NCI-H1417 (cell line): ENCODE results near the gene LMCD1.

Experiments used
- DNase-seq, 3 experiments: peaks; one replicate each; lab custom pipeline; 2025; lab: John Stamatoyannopoulos, UW

The LMCD1 gene

DNA sequence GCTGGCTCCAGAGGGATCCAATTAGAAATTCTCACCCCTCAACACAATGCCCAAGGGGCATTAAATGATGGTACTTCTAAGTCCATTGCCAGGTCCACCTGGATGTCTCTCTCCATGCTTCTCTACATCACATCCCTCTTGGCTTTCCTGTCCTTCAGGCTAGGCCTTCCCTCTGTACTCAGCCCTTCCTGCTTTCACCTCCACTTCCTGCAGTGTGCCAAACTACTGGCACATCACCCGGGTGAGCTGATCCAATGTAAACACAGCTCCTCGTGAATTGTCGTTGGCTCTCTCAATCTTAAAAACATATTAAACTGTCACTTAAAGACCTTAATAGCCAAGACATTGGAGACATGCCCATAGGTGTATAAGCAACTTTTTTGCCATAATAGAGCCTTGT is 4.0 kb downstream of the LMCD1 start:
- peak in 2 of 3 experiments; percentile 11 to 50 for DNase-seq

- DNase-seq: peak in 1 of 3 experiments; percentile 15
These were observed 5.0 kb downstream of the LMCD1 start for GRCh38 chr3:8506571-8507061.

DNA sequence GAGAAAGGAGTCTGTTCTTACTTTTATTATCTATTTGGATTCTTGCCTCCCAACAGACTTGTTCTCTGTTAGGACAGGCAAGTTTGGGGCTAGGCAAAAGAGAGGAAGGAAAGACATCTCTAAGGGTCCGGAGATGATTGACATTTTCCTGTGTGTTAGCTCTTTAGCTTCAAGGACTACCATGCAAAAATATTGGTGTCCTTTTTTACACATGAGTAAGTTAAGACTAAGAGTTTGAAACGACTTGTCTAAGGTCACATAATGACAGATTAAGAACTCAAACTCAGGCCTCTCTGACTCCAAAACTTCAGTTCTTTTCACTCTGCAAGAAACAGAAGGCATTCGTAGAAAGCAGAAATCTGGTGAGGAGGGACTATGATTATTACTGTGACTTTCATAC is 5.9 kb downstream of the LMCD1 start:
- DNase-seq: no peak

DNA sequence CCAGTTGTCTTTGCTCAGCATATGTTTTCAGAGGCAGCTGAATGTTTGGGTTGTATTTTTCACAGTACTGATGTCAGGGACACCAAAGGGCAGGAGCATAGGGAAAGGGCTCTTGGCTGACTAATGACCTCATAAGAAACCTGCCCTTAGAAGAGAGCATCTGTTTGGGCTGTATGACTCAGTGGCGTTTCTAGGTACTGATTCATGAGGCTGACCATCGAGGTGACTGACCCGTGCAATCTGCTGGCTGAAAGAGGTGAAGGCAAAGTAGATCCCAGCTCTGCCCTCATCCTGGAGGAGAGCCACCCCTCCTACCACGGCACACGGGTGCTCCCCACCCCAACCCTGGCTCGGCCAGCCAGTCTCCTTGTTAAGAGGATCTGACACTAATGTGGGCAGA is 8.3 kb downstream of the LMCD1 start:
- DNase-seq: no peak

DNA sequence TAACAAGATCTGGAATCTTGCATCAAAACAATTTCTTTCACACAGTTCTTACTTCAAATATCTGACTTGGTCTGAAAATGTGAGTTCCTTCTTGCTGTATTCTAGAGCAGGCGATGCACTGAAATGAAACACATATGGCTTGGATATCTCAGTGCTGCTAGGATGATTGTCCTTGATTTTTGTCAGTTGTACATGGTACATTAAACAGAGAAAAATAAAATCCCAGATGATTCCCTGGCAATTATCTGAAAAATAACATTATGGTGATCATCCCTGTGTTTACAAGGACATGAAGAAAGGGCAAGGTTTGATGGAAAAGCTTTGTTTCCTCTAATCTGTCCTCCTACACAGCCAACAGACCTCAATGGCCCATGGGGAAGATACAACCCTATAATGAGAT is 10.6 kb downstream of the LMCD1 start:
- no peak for DNase-seq

DNA sequence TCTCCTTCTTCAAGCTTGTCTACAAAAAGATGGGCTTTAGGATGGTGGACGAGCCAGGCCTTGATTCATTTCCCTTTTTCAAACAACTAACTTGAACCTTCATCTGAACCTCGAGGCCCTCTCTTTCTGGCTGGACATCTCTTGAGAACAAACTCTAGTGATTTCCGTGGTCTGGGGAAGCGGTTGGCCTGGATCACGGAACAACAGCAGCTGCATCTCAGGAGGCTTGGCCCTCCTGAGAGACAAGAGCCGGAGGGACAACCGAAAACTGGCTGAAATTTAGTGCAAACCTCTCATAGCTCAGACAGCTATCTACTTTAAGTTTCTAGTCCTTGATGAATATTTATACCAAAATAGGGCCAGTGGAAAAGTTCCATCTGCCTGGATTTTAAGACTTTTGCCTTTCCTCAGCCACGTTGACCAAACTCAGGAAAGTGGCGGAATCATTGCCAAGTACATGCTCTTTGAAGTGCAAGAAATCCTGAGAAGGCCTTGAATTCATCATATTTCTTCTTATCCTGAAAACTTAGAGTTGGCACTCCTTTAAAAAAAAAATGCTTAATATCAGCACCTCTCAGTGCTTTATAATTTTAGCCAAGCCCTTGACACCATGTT is 14.5 kb downstream of the LMCD1 start:
- DNase-seq: no peak

GRCh38 chr3:8516783-8517182 is 15.2 kb downstream of the LMCD1 start:
- DNase-seq: no peak

DNA sequence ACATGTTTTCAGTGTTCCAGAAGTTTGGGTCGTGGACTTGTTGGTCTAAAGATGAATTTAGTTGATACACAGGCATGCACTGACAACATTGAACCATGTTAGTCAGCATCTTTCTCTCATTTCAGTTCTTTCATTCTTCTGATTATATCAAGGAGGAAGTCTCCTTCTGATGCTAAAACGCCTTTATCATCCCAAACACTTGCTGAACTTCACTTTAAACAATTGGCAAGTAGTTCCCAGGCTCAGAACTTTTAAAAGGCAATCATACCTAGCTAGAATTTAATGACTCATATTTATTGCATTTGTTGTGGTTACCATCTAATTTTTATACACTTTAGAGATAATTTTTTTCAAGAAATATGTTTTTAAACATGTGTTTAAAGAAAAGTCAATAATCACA is 15.9 kb downstream of the LMCD1 start:
- DNase-seq: no peak

DNA sequence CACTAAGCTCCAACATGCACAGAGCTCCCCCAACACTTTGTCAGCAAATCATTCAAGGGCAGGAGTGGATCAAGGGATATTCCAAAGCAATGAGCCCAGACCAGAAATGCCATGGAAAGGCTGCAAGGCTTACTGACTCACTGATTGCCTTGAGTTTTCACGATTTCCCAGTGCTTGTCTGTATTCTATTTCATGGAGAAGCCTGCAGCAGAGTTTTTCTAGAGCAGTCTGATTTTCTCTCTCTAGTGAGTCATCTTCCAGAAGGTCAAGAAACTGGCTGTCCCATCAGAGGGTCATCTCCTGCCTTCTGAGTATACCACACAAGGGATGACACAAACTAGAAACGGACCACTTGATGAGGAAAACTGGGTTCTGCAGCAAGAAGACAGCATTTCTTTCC is 16.5 kb downstream of the LMCD1 start:
- no peak for DNase-seq

DNA sequence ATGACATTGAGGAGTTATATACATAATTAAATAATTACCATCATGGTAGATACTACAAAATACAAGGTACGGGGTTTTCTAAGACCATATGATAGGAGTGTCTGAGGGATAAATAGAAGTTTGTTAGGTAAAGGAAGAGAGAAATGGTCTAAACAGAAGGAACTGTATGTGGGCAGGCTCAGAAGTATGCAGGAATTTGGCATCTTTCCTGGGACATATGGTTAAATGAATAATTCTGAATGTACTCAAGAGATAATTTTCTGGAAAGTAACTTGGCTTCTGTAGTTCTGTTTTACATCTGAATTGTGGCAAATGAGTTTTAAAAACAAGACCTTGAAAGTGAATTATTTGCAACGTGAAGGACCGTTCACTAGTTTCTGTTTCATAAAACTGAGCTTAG is 17.5 kb downstream of the LMCD1 start:
- no peak for DNase-seq

- DNase-seq: no peak
These were observed 18.3 kb downstream of the LMCD1 start for GRCh38 chr3:8519774-8520448.

DNA sequence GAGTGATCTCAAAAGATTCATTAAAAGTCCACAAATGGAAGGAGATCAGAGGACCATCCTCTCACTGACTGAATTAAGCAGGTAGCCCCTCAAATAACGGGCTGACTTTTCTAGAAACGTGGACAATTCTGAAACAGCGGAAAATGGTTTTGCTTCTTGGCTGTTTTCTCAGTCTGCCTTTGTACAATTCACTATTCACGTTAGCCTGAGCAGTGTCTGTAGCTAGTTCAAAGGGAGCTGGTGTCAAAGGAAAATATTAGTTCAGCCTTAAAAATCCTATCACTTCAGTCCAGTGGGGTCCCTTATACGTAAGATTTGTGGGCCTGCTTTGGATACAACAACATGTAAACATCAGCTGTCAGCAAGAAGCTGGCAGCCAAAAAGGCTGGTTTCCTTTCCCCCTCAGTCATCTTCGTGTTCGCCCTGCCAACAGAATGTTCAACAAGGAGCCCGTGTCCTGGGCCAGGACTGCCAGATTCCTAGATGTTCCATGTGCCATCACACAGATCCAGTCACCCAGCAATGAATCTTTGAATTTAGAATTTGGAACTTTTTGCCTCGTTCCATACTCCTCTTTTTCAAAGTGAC is 19.3 kb downstream of the LMCD1 start:
- DNase-seq: no peak

DNA sequence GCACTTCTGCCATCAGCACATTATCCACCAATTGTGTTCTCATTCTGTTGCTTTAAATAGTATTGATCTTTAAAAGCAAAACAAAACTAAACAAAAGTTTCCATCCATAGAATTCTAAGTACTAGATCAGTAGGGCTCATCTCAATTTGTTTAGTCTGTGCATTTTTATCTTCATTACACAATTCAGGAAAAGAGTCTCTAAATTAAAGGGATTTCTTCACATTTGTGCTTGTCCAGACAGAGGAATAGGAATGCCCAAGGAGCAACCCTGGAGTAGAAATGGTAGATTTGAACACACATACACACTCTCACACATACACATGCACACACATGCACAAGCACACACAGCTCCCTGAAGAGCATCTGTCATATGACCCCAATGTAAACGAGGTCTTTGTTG is 21.4 kb downstream of the LMCD1 start:
- DNase-seq: no peak

DNA sequence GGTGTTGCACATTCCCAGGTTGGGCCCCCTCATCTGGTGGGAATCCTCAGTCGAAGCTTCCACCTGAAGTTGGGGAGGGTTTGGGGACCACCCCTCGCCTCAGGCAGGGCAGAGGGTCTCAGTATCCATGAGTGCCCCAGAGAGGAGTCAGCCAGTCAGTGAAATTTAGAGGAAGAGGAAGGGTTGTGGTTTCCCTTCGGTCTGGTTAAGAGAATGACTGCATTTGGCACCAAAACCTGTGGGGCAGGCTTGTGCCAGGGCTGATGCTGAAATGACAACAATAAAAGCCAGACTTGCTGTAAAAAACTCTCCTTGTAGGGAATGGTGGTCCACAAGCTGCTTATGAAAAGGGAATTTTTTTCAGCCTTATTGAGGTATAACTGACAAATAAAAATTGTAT is 22.6 kb downstream of the LMCD1 start:
- DNase-seq: no peak

DNA sequence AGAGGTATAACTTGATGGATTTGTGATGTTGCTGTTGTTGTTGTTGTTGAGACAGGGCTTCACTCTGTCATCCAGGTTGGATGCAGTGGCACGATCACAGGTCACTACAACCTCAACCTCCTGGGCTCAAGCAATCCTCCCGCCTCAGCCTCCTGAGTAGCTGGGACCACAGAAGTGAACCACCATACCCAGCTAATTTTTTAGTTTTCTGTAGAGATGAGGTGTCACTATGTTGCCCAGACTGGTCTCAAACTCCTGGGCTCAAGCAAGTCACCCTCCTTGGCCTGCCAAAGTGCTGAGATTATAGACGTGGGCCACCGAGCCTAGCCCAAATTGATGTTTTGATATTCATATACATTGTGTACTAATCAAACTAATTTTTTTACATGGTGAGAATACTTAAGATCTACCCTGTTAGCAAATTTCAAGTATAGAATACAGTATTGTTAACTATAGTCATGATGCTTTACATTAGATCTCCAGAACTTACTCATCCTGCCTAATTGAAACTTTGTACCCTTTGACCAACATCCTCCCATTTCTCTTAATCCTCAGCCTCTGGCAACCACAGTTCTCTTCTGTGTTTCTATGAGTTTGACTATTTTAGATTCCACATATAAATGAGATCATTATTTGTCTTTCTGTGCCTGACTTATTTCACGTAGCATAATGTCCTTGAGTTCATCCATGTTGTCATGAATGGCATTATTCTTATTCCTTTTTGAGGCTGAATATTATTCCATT is 23.2 kb downstream of the LMCD1 start:
- DNase-seq: no peak

DNA sequence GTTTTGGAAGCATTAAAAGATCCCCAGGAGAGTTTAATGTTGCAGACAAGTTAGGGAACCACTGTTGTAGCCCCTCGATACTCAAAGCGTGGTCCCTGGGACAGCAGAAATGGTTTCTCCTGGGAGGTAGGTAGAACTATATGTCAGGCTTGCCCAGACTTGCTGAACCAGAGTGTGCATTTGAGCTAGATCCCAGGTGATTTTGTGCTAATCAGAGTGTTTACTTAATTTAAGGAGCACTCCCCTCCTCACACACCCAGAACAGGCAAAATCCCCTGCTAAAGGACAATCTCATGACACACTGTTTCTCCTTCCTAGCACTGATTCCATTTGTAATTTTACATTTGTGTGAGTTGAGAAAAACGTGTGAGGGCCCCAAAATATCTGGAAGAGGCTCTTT is 24.3 kb downstream of the LMCD1 start:
- DNase-seq: peak in 1 of 3 experiments; percentile 3

DNA sequence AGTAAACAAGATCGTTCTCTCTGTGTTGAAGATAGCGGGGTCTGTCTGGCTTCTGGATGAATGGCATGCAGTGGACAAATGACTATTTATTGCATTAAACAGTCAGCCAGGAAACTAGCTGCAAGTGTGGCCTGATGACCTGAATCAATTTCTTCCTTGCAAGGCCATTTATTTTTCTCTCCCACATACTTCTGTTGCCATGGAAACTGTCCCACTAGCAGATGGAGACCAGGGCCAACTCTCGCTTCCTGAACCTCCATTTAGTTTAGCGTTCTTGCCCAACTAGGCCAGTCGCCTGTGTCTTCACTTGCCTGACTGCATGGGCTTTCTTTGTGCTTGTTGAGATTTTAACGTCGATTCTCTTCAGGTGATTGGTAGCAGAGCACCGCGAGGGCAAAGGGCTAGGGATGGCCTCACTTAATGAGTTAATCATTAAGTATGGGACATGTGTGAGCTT is 27.6 kb downstream of the LMCD1 start:
- peak in 1 of 3 experiments; percentile 1 for DNase-seq

- no peak for DNase-seq
These were observed 28.3 kb downstream of the LMCD1 start for GRCh38 chr3:8529738-8530525.

DNA sequence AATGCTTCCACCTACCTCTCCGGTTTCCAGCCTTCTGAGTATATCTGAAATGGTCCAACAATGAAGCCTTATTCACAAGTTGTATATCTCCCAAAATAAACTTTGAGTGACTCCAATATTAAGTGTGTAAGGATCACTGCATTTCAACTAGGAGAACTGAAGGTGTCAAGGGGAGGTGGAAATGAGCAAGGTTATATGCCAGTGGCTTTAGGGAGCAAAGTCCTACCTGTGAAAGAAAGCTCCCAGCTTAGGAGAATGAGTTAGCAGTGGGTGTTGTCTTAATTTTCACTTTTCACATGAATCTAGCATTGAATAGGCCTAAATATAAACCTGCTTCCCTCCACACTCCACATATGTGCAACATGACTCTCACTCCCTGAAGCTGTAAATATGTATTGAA is 29.0 kb downstream of the LMCD1 start:
- no peak for DNase-seq

- DNase-seq: no peak
These were observed 30.7 kb downstream of the LMCD1 start for GRCh38 chr3:8532251-8532871.
